Stomach (tissue), 19 donors: Measurements from ENCODE around the gene TJP2. TPM values are rescaled to one million over a fixed set of nuclear protein-coding genes. Genes with fewer than 3 reads are reported as not detected.

Experiments used
- DNase-seq, 2 donors: peaks; one replicate each; pipeline versions ENCODE4 v3.0.0 to v3.0.0-alpha.2; 2013 to 2019
- H3K27ac ChIP-seq, 5 donors: fragments of 200-600 bp in 4 of 5; sonication (generic) in 4 of 5; one replicate each; pipeline ENCODE4 v1.5.1; 2013 to 2019; ENCODE audit warnings: mild to moderate bottlenecking in 1 of 5, moderate library complexity in 1 of 5
- H3K27me3 ChIP-seq, 3 donors: fragments of 200-600 bp; sonication (generic); one replicate each; pipeline ENCODE4 v1.5.1; 2017 to 2019; ENCODE audit warnings: mixed run types in 1 of 3
- H3K36me3 ChIP-seq, 4 donors: fragments of 200-600 bp; sonication (generic); 1 replicate in 3 of 4; 2 replicates in 1 of 4; pipeline ENCODE4 v1.5.1; 2016 to 2019
- H3K4me1 ChIP-seq, 4 donors: fragments of 200-600 bp; sonication (generic); one replicate each; pipeline ENCODE4 v1.5.1; 2016 to 2019
- H3K4me3 ChIP-seq, 4 donors: fragments of 200-600 bp; sonication (generic) in 3 of 4; one replicate each; pipeline ENCODE4 v1.5.1; 2016 to 2019; ENCODE audit warnings: mild to moderate bottlenecking in 1 of 4
- H3K9me3 ChIP-seq, 4 donors: fragments of 200-600 bp; sonication (generic); one replicate each; pipeline ENCODE4 v1.5.1; 2016 to 2019
- CTCF ChIP-seq, 7 experiments: fragments of 450-650 bp in 4 of 7; fragments of 200-600 bp in 3 of 7; sonication (generic) in 3 of 7; IDR thresholded peaks; one replicate each; pipeline ENCODE4 v1.5.1; 2016 to 2019; ENCODE audit warnings: antibody characterized with exemption in 7 of 7, control low read depth in 2 of 7, mild to moderate bottlenecking in 1 of 7
- EP300 ChIP-seq: sonication (generic); formaldehyde crosslinking; IDR thresholded peaks from one replicate; pipeline ENCODE4 v1.6.1; 2017; ENCODE audit warnings: antibody characterized with exemption
- POLR2A ChIP-seq, 4 donors: fragments of 450-650 bp; IDR thresholded peaks; one replicate each; pipeline ENCODE4 v1.6.1; 2016; ENCODE audit warnings: antibody characterized with exemption in 4 of 4, control low read depth in 2 of 4, mild to moderate bottlenecking in 1 of 4, moderate library complexity in 1 of 4
- POLR2AphosphoS5 ChIP-seq, 3 donors: sonication (generic); formaldehyde crosslinking; IDR thresholded peaks; one replicate each; pipeline ENCODE4 v1.6.1; 2016; ENCODE audit warnings: antibody characterized with exemption in 3 of 3
- WGBS, 5 donors: extraction: QIAGEN DNeasy Blood & Tissue Kit in 3 of 5; methylation state at CpG; one replicate each; pipeline versions ENCODE4 v1.1.5 to v1.1.7; 2013 to 2018; 5-methylcytosine and 5-hydroxymethylcytosine counted together
- intact Hi-C: fragments of 100-400 bp; cut with DNase I; formaldehyde crosslinking; loops from one replicate; pipeline ENCODE4 v1.15.1; 2023; ENCODE audit warnings: low total_unique reads
- long read RNA-seq, 10 donors: transcript quantifications; one replicate each; lab custom pipeline, GENCODE V29; 2026
- polyA plus RNA-seq, 3 donors: library from polyadenylated mRNA; stranded (reverse); fragments of 200-250 nt; gene quantifications; one replicate each; pipeline ENCODE4 v1.2.3, GENCODE V29; 2013
- total RNA-seq, 5 donors: library from RNA; depleted of rRNA; stranded (reverse); fragments of >200 nt; gene quantifications; one replicate each; pipeline versions ENCODE4 v1.1.0 to v1.2.3, GENCODE V29; 2014 to 2016
- donor health status: healthy with polysubstance abuse.
- donor health status: Bipolar disorder and iron deficiency.
- donor health status: healthy.

The TJP2 gene
- total RNA-seq (100 to 1,000 TPM; 138 to 371 (median 216) TPM), polyA plus RNA-seq (10 to 100 TPM; 28.6 to 30.5 (median 29.5) TPM)
- long read RNA-seq, donor 1, partial matches to known transcripts, result 23 of 24 reads
- long read RNA-seq, donor 1, other reads (novel, unspliced or antisense), result 0 of 24 reads
- long read RNA-seq, donor 2, full-length matches to known transcripts, result 5 of 41 reads
- long read RNA-seq, donor 2, partial matches to known transcripts, result 36 of 41 reads
- long read RNA-seq, donor 2, other reads (novel, unspliced or antisense), result 0 of 41 reads
- long read RNA-seq, donor 3, partial matches to known transcripts, result 12 of 13 reads
- long read RNA-seq, donor 3, other reads (novel, unspliced or antisense), result 0 of 13 reads
- long read RNA-seq, donor 4, result 0 reads
- long read RNA-seq, donor 5, partial matches to known transcripts, result 6 of 7 reads
- long read RNA-seq, donor 5, other reads (novel, unspliced or antisense), result 0 of 7 reads
- long read RNA-seq, donor 6, full-length matches to known transcripts, result 3 of 86 reads
- long read RNA-seq, donor 6, partial matches to known transcripts, result 83 of 86 reads
- long read RNA-seq, donor 6, other reads (novel, unspliced or antisense), result 0 of 86 reads
- long read RNA-seq, donor 7, partial matches to known transcripts, result 7 of 9 reads
- long read RNA-seq, donor 7, other reads (novel, unspliced or antisense), result 0 of 9 reads
- long read RNA-seq, donor 8, partial matches to known transcripts, result 13 of 15 reads
- long read RNA-seq, donor 8, other reads (novel, unspliced or antisense), result 0 of 15 reads
- long read RNA-seq, donor 9, partial matches to known transcripts, result 10 of 11 reads
- long read RNA-seq, donor 9, other reads (novel, unspliced or antisense), result 0 of 11 reads
- long read RNA-seq, donor 10, partial matches to known transcripts, result 5 of 7 reads
- long read RNA-seq, donor 10, other reads (novel, unspliced or antisense), result 0 of 7 reads

- Histone ChIP-seq H3K4me3 (peak within 1 kb of the TSS; percentile 62 to 71 (median 66)), H3K36me3 (no peaks in the 10 kb centered on the region), H3K27ac (peak within 1 kb of the TSS; percentile 22 to 83 (median 74)), H3K27me3 (peaks cover 0 to 7% (median 0%) of the 10 kb centered on the region in 3 donors), H3K4me1 (peaks cover 33 to 85% (median 59%) of the 10 kb centered on the region in 4 donors), H3K9me3 (no peaks in the 10 kb centered on the region)
- DNase-seq, result peak; percentile 40 to 85
- TF ChIP-seq EP300, result no peak
- TF ChIP-seq CTCF (IDR thresholded peaks at IDR 0.05), result no peak
- no peak for TF ChIP-seq POLR2A (IDR thresholded peaks at IDR 0.05)
- no peak for TF ChIP-seq POLR2AphosphoS5 (IDR thresholded peaks at IDR 0.05)
- 5 to 36% (median 13%) methylated on average over 39 to 93 of the region's 93 CpGs for WGBS, 5 donors
- intact Hi-C loops, result loop anchor here (5.0 kb wide), 1 partner anchor 42 kb away; no protein-coding TSS in a partner anchor
Measured at GRCh38 chr9:69173891-69174615, at the start of gene TJP2. Gene TJP2 (plus strand): TSS chr9:69174277. CDS start chr9:69174373, 96 bp downstream.

GRCh38 chr9:69130456-69131441 is 43.3 kb upstream of the TJP2 start:
- intact Hi-C loops, result loop anchor here (5.0 to 10.0 kb wide), 2 partner anchors 42 to 86 kb away; partner anchors contain the start of gene TJP2
- H3K4me3 ChIP-seq, result no peak overlapping the region
- H3K27ac ChIP-seq, result peak overlapping the region in 3 of 5 donors; percentile 20 to 45 (median 33)
- WGBS, 5 donors, result 43 to 62% (median 52%) methylated on average over 14 to 16 of the region's 16 CpGs
- no peak for TF ChIP-seq CTCF (IDR thresholded peaks at IDR 0.05)
- TF ChIP-seq EP300, result no peak
- TF ChIP-seq POLR2A (IDR thresholded peaks at IDR 0.05), result no peak
- no peak for TF ChIP-seq POLR2AphosphoS5 (IDR thresholded peaks at IDR 0.05)
- no peaks in the 10 kb centered on the region for H3K27me3 ChIP-seq
- peak in 1 of 2 donors; percentile 43 for DNase-seq
- peaks cover 27 to 58% (median 32%) of the 10 kb centered on the region in 4 donors for H3K4me1 ChIP-seq
- H3K9me3 ChIP-seq, result no peaks in the 10 kb centered on the region
- H3K36me3 ChIP-seq, result peaks cover 0 to 13% (median 6%) of the 10 kb centered on the region in 4 donors

GRCh38 chr9:69131682-69132081 is 42.4 kb upstream of the TJP2 start:
- Histone ChIP-seq H3K36me3 (peaks cover 0 to 13% (median 6%) of the 10 kb centered on the region in 4 donors), H3K9me3 (no peaks in the 10 kb centered on the region), H3K27me3 (no peaks in the 10 kb centered on the region), H3K27ac (peak overlapping the region in 3 of 5 donors; percentile 20 to 45 (median 38)), H3K4me3 (no peak overlapping the region), H3K4me1 (peaks cover 27 to 58% (median 32%) of the 10 kb centered on the region in 4 donors)
- TF ChIP-seq EP300 (no peak), POLR2AphosphoS5 (IDR thresholded peaks at IDR 0.05) (peak in 1 of 3 donors; percentile 53)
- 35 to 64% (median 45%) methylated on average over 1 of the region's 1 CpG for WGBS, 5 donors
- intact Hi-C loops, result loop anchor here (5.0 to 10.0 kb wide), 2 partner anchors 41 to 87 kb away; partner anchors contain the start of gene TJP2
- peak in 1 of 2 donors; percentile 75 for DNase-seq
